GM12878 (cell line): ENCODE results near the gene ADGRD1. TPM values are rescaled to one million over a fixed set of nuclear protein-coding genes. Genes with fewer than 3 reads are reported as not detected.

Experiments
- ATAC-seq: fragments of 200-7000 bp; cut with Tn5 transposase; 3 replicates; pipeline ENCODE4 v1.9.1; 2020; ENCODE audit warnings: mild to moderate bottlenecking, moderate library complexity
- BruUV-seq: library from RNA; stranded (reverse); fragments of 400-500 nt; replicated peaks from 2 replicates; lab custom pipeline; 2021; lab: Mats Ljungman, UMichigan
- CTCF ChIA-PET: fragments of 300-600 bp; sonication (Branson Sonifier 250); formaldehyde crosslinking; extraction: SDS; loops from one replicate; lab custom pipeline; 2021; ENCODE audit warnings: inconsistent platforms; lab: Yijun Ruan, JAX
- POLR2A ChIA-PET: fragments of 350-600 bp; formaldehyde crosslinking; extraction: SDS; loops from one replicate; lab custom pipeline; 2021; ENCODE audit warnings: inconsistent platforms; lab: Charles Lee
- RAD21 ChIA-PET: fragments of 300-600 bp; sonication (Branson Sonifier 250); formaldehyde crosslinking; loops from one replicate; lab custom pipeline; 2023; ENCODE audit warnings: antibody characterized with exemption; ENCODE audit not compliant: unreplicated experiment; lab: Charles Lee
- SMC1A ChIA-PET: fragments of 300-600 bp; sonication (Branson Sonifier 250); formaldehyde crosslinking; loops from one replicate; lab custom pipeline; 2023; ENCODE audit not compliant: unreplicated experiment, uncharacterized antibody; lab: Charles Lee
- DNase-seq: peaks from one replicate; pipeline ENCODE4 v3.0.0-alpha.2; 2011; ENCODE audit warnings: low read depth, low spot score
- FAIRE-seq: peaks from 3 replicates; lab custom pipeline; 2011; peaks lifted over from hg19 to GRCh38; lab: Jason Lieb, UNC
- H2AFZ ChIP-seq: 2 replicates; pipeline ENCODE4 v1.6.0; 2011; ENCODE audit warnings: low read depth, low read length, control low read depth; ENCODE audit not compliant: control insufficient read depth
- H3K27ac ChIP-seq: 2 replicates; pipeline ENCODE4 v1.5.1; 2011; ENCODE audit warnings: control low read depth; ENCODE audit not compliant: control insufficient read depth, insufficient read depth
- H3K27me3 ChIP-seq, 2 experiments: replicated peaks in 1 of 2; 2 replicates each; pipeline versions ENCODE4 v1.6.0 to v1.6.1; 2011; ENCODE audit warnings: low read length in 1 of 2; ENCODE audit not compliant: control insufficient read depth in 2 of 2, insufficient read depth in 2 of 2
- H3K36me3 ChIP-seq, 2 experiments: 2 replicates each; pipeline ENCODE4 v1.5.1; 2011; ENCODE audit warnings: low read length in 1 of 2; ENCODE audit not compliant: control insufficient read depth in 2 of 2, insufficient read depth in 2 of 2
- H3K4me1 ChIP-seq: 2 replicates; pipeline ENCODE4 v1.6.1; 2011; ENCODE audit warnings: mild to moderate bottlenecking, low read length, moderate library complexity, mixed read lengths; ENCODE audit not compliant: control insufficient read depth, insufficient read depth
- H3K4me2 ChIP-seq: 2 replicates; pipeline ENCODE4 v1.6.0; 2011; ENCODE audit warnings: control low read depth; ENCODE audit not compliant: control insufficient read depth, insufficient read depth
- H3K4me3 ChIP-seq: fragments of 200-600 bp; sonication (generic); 2 replicates; pipeline ENCODE4 v1.5.1; 2016
- H3K79me2 ChIP-seq: 2 replicates; pipeline ENCODE4 v1.6.0; 2011; ENCODE audit warnings: low read length; ENCODE audit not compliant: control insufficient read depth, insufficient read depth
- H3K9ac ChIP-seq: 2 replicates; pipeline ENCODE4 v1.8.0; 2011; ENCODE audit warnings: low read length, control low read depth, mixed read lengths; ENCODE audit not compliant: control insufficient read depth, insufficient read depth
- H3K9me3 ChIP-seq: replicated peaks from 3 replicates; pipeline ENCODE4 v1.5.1; 2011; ENCODE audit warnings: mild to moderate bottlenecking, low read length; ENCODE audit not compliant: control insufficient read depth, insufficient read depth
- H4K20me1 ChIP-seq: 2 replicates; pipeline ENCODE4 v1.6.0; 2011; ENCODE audit not compliant: control insufficient read depth, insufficient read depth
- ETV6 ChIP-seq, 2 experiments: fragments of 450-650 bp in 1 of 2; IDR thresholded peaks in 1 of 2; conservative IDR thresholded peaks in 1 of 2; 2 replicates each; pipeline ENCODE4 v1.6.1; 2014; ENCODE audit warnings: antibody characterized with exemption in 1 of 2, borderline replicate concordance in 1 of 2, low read depth in 1 of 2, mild to moderate bottlenecking in 1 of 2, moderate library complexity in 1 of 2
- HDAC6 ChIP-seq: fragments of 200-600 bp; sonication (generic); IDR thresholded peaks from one replicate; pipeline ENCODE4 v1.8.0; 2017; ENCODE audit warnings: antibody characterized with exemption; ENCODE audit not compliant: unreplicated experiment
- NBN ChIP-seq: fragments of 450-650 bp; IDR thresholded peaks from 2 replicates; pipeline ENCODE4 v1.6.1; 2016
- POLR2AphosphoS5 ChIP-seq: IDR thresholded peaks from 2 replicates; pipeline ENCODE4 v1.6.1; 2011; ENCODE audit warnings: mild to moderate bottlenecking, low read length, inconsistent platforms
- SIN3A ChIP-seq: IDR thresholded peaks from 2 replicates; pipeline ENCODE4 v1.6.1; 2012; ENCODE audit warnings: low read depth, low read length, improper control_type of control experiment
- SRF ChIP-seq, 2 experiments: IDR thresholded peaks; 2 replicates each; pipeline ENCODE4 v1.6.1; 2011; ENCODE audit warnings: low read depth in 2 of 2, low read length in 2 of 2, mild to moderate bottlenecking in 1 of 2, moderate library complexity in 1 of 2
- ZBTB40 ChIP-seq: fragments of 450-650 bp; IDR thresholded peaks from 2 replicates; pipeline ENCODE4 v1.6.1; 2016; ENCODE audit warnings: mild to moderate bottlenecking, moderate library complexity, borderline replicate concordance
- WGBS: methylation state at CpG from one replicate; pipeline ENCODE4 v1.1.6; 2016; ENCODE audit warnings: low lambda C conversion rate; ENCODE audit not compliant: insufficient replicate concordance, insufficient coverage; ENCODE audit errors: missing lambda C conversion rate; 5-methylcytosine and 5-hydroxymethylcytosine counted together
- in situ Hi-C: fragments of 300-500 bp; cut with MboI; formaldehyde crosslinking; loops from 9 replicates; pipeline ENCODE4 v1.14.3; 2018; ENCODE audit warnings: mixed read lengths
- intact Hi-C: fragments of 100-400 bp; cut with micrococcal nuclease; formaldehyde crosslinking; loops from one replicate; pipeline ENCODE4 v1.14.2; 2022; ENCODE audit not compliant: unreplicated experiment
- polyA plus RNA-seq, 11 experiments: library from polyadenylated mRNA; depleted of rRNA in 4 of 11; unstranded in 6 of 11; stranded (reverse) in 5 of 11; fragments of >200 nt; fragmentation: Nextera tagmentation in 4 of 11; fragmentation: Illumina TruSeq in 1 of 11; extraction: Ambion mirVana in 4 of 11; extraction: Trizol in 1 of 11; gene quantifications; 1 replicate in 1 of 11; 2 replicates in 10 of 11; pipeline versions ENCODE4 v1.2.1 to v1.2.3, GENCODE V29; 2011 to 2016; ENCODE audit warnings: inconsistent platforms in 2 of 11, missing spikeins in 2 of 11, low read depth in 1 of 11
- total RNA-seq, 4 experiments: library from RNA; depleted of rRNA in 3 of 4; stranded (reverse); fragments of >200 nt in 3 of 4; fragmentation: Illumina TruSeq in 1 of 4; extraction: Trizol in 1 of 4; gene quantifications; 2 replicates each; pipeline versions ENCODE4 v1.2.1 to v1.2.3, GENCODE V29; 2013 to 2021

Gene ADGRD1
- total and polyA plus RNA-seq, 10 of the 15 experiments (the other 5 are each of a cell fraction or from before 2014, with no cell fraction given), result 0.15 to 12.7 (median 1.2) TPM

- Histone ChIP-seq H3K27me3 (no peaks in the 10 kb centered on the region), H2AFZ (no peak overlapping the region), H3K27ac (no peak overlapping the region), H3K79me2 (no peaks in the 10 kb centered on the region), H3K9me3 (peaks cover 4% of the 10 kb centered on the region; the same call in 1 of the 3 replicates), H3K4me2 (no peak overlapping the region), H3K4me1 (no peaks in the 10 kb centered on the region; the same call in 1 of the 2 replicates), H3K9ac (no peak overlapping the region), H4K20me1 (no peaks in the 10 kb centered on the region; the same call in 1 of the 2 replicates), H3K36me3 (no peaks in the 10 kb centered on the region), H3K4me3 (no peak overlapping the region)
- no peak for ATAC-seq
- ChIA-PET POLR2A (no interaction called here), RAD21 (no interaction called here), CTCF (no interaction called here), SMC1A (no interaction called here)
- intact Hi-C loops, result no loop called here
- no peak for FAIRE-seq
- TF ChIP-seq NBN (no peak), SIN3A (no peak), ETV6 (conservative IDR thresholded peaks at IDR 0.05 in 1 of 2, IDR thresholded peaks at IDR 0.05 in 1 of 2; ENCODE audit: borderline replicate concordance in 1 of 2, low read depth in 1 of 2) (no peak), POLR2AphosphoS5 (no peak), ZBTB40 (no peak), SRF (IDR thresholded peaks at IDR 0.05; ENCODE audit: low read depth in 2 of 2, low read length in 2 of 2) (no peak), HDAC6 (no peak)
- BruUV-seq, result no TSS peak
- 69% methylated on average over 6 of the region's 6 CpGs for WGBS
- in situ Hi-C loops, result no loop called here
- no peak for DNase-seq
These were observed 121.5 kb downstream of the ADGRD1 start for GRCh38 chr12:131075194-131075593.
